GM12878 (cell line): Measurements from ENCODE around the gene GZMA.

Source experiments
- EP300 ChIP-seq, 2 experiments: fragments of 150-350 bp in 1 of 2; IDR thresholded peaks; 2 replicates each; pipeline ENCODE4 v1.6.1; 2011 to 2012; ENCODE audit warnings: low read depth in 2 of 2, low read length in 2 of 2, borderline replicate concordance in 1 of 2, improper control_type of control experiment in 1 of 2, inconsistent platforms in 1 of 2; ENCODE audit not compliant: control insufficient read depth in 1 of 2
- FOS ChIP-seq: IDR thresholded peaks from 3 replicates; pipeline ENCODE4 v1.6.1; 2011; ENCODE audit warnings: borderline replicate concordance; ENCODE audit not compliant: insufficient read length; ENCODE audit errors: extremely low read depth
- FOXM1 ChIP-seq: IDR thresholded peaks from 2 replicates; pipeline ENCODE4 v1.6.1; 2012; ENCODE audit warnings: low read depth, mild to moderate bottlenecking, inconsistent platforms, low read length, moderate library complexity
- IKZF1 ChIP-seq: fragments of 450-650 bp; conservative IDR thresholded peaks from 2 replicates; pipeline ENCODE4 v1.6.1; 2017; ENCODE audit warnings: antibody characterized with exemption, mild to moderate bottlenecking
- REST ChIP-seq: IDR thresholded peaks from 2 replicates; pipeline ENCODE4 v1.6.1; 2012; ENCODE audit warnings: mild to moderate bottlenecking, low read depth, low read length
- SRF ChIP-seq, 2 experiments: IDR thresholded peaks; 2 replicates each; pipeline ENCODE4 v1.6.1; 2011; ENCODE audit warnings: low read depth in 2 of 2, low read length in 2 of 2, mild to moderate bottlenecking in 1 of 2, moderate library complexity in 1 of 2

GRCh38 chr5:55123365-55123764 lies 20.9 kb downstream of the GZMA start:
- no peak for TF ChIP-seq REST
- TF ChIP-seq FOXM1: no peak
- no peak for TF ChIP-seq IKZF1
- no peak for TF ChIP-seq FOS
- no peak for TF ChIP-seq EP300 (IDR thresholded peaks at IDR 0.05; ENCODE audit: borderline replicate concordance in 1 of 2, control insufficient read depth in 1 of 2, low read depth in 2 of 2, low read length in 2 of 2)
- TF ChIP-seq SRF (IDR thresholded peaks at IDR 0.05; ENCODE audit: low read depth in 2 of 2, low read length in 2 of 2): no peak
